ENCODE data around the gene ZDHHC11B.
"Not testable (repeated sequence)": the region's sequence is repeated elsewhere in the genome, so short reads cannot be mapped to it uniquely, and the experiment has no call there.

GRCh38 chr5:696753-697702 is 87.5 kb downstream of the ZDHHC11B start:
- TF ChIP-seq CTCF (conservative IDR thresholded peaks at IDR 0.05 in 1 of 2, IDR thresholded peaks at IDR 0.05 in 1 of 2; ENCODE audit: extremely low read depth in 1 of 2, insufficient read depth in 1 of 2, low read depth in 1 of 2, low read length in 2 of 2); EZH2 (IDR thresholded peaks at IDR 0.05; ENCODE audit: borderline replicate concordance, low read length): not testable (repeated sequence)

Measured in mammary epithelial cell (primary cell).